ENCODE measurements around the gene GNE. TPM values are rescaled to one million over a fixed set of nuclear protein-coding genes. Genes with fewer than 3 reads are reported as not detected.

GNE gene
- total and polyA plus RNA-seq, 2 of the 13 experiments (the other 11 are each of a cell fraction or from before 2014, with no cell fraction given): 16.1 to 24.1 TPM

- no peak for TF ChIP-seq KLF13 (CRISPR knock-in tag; IDR thresholded peaks at IDR 0.05)
- no peak for TF ChIP-seq MTA1 (CRISPR knock-in tag; IDR thresholded peaks at IDR 0.05; ENCODE audit: borderline replicate concordance)
- TF ChIP-seq, protein P1, sequence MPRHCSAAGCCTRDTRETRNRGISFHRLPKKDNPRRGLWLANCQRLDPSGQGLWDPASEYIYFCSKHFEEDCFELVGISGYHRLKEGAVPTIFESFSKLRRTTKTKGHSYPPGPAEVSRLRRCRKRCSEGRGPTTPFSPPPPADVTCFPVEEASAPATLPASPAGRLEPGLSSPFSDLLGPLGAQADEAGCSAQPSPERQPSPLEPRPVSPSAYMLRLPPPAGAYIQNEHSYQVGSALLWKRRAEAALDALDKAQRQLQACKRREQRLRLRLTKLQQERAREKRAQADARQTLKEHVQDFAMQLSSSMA (CRISPR knock-in tag; IDR thresholded peaks at IDR 0.05): no peak
These were observed 21.0 kb downstream of the GNE start (continued) for GRCh38 chr9:36237230-36237629.

GRCh38 chr9:36222449-36222848 is 35.8 kb downstream of the GNE start:
- BruUV-seq (replicated peaks): no TSS peak
- Histone ChIP-seq H2AFZ (ENCODE audit: low read length) (no peak overlapping the region), H3K79me2 (ENCODE audit: insufficient read depth, low read length) (no peaks in the 10 kb centered on the region), H3K27me3 (ENCODE audit: control insufficient read depth in 1 of 2, insufficient read depth in 2 of 2, low read length in 2 of 2) (no peaks in the 10 kb centered on the region), H3K36me3 (replicated peaks in 1 of 2; ENCODE audit: control insufficient read depth in 1 of 2, insufficient read depth in 2 of 2, low read length in 2 of 2) (peaks cover 45 to 88% of the 10 kb centered on the region in 2 experiments), H3K4me3 (replicated peaks in 1 of 3; ENCODE audit: insufficient read depth in 1 of 3, low read depth in 2 of 3, low read length in 3 of 3) (no peak overlapping the region), H4K20me1 (ENCODE audit: insufficient read depth, low read length) (no peaks in the 10 kb centered on the region), H3K4me2 (ENCODE audit: low read depth, low read length) (no peak overlapping the region), H3K27ac (ENCODE audit: extremely low read length, insufficient read depth, low read length) (no peak overlapping the region), H3K9me3 (ENCODE audit: low read length) (peaks cover 5% of the 10 kb centered on the region; the same call in 1 of the 2 replicates), H3K9ac (ENCODE audit: insufficient read depth, low read depth, low read length) (no peak overlapping the region), H3K4me1 (ENCODE audit: insufficient read depth, low read length) (peaks cover 9% of the 10 kb centered on the region)
- CTCF ChIA-PET (ENCODE audit: low intra/inter-chr PET ratio, low total read pairs): no interaction called here
- DNase-seq (ENCODE audit: low spot score): no peak
- POLR2A ChIA-PET: interaction anchor here (2.1 kb wide), 1 partner anchor 32 kb away, joined by 9 read pairs; the partner anchor contains the start of gene CLTA
- ATAC-seq: no peak
- WGBS (ENCODE audit: low lambda C conversion rate): 100% methylated on average over 1 of the region's 1 CpG
- FAIRE-seq: no peak
- TF ChIP-seq, protein P2, sequence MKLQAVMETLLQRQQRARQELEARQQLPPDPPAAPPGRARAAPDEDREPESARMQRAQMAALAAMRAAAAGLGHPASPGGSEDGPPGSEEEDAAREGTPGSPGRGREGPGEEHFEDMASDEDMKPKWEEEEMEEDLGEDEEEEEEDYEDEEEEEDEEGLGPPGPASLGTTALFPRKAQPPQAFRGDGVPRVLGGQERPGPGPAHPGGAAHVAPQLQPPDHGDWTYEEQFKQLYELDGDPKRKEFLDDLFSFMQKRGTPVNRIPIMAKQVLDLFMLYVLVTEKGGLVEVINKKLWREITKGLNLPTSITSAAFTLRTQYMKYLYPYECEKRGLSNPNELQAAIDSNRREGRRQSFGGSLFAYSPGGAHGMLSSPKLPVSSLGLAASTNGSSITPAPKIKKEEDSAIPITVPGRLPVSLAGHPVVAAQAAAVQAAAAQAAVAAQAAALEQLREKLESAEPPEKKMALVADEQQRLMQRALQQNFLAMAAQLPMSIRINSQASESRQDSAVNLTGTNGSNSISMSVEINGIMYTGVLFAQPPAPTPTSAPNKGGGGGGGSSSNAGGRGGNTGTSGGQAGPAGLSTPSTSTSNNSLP (IDR thresholded peaks at IDR 0.05; ENCODE audit: low read depth, low read length): no peak
- TF ChIP-seq ZNF550 (CRISPR knock-in tag; IDR thresholded peaks at IDR 0.05; ENCODE audit: borderline replicate concordance): peak; percentile 99
- intact Hi-C loops (cut with micrococcal nuclease; ENCODE audit: unreplicated experiment) (no loop called here), in situ Hi-C loops (cut with HindIII; ENCODE audit: extremely low pct_ligation_motif_present, low pct_unique_long_range_greater_than_20kb) (no loop called here)
